Activated CD8-positive, alpha-beta T cell treated with anti-CD3 and anti-CD28 coated beads for 36 hours (primary cell): ENCODE data around the gene GNB5. TPM values are rescaled to one million over a fixed set of nuclear protein-coding genes. Genes with fewer than 3 reads are reported as not detected.

Experiments
- ATAC-seq: fragments of 200-7000 bp; cut with Tn5 transposase; one replicate; pipeline ENCODE4 v1.10.0; 2021; ENCODE audit warnings: mild to moderate bottlenecking, moderate library complexity
- CTCF ChIA-PET: fragments of 350-600 bp; sonication (Branson Sonifier 250); formaldehyde crosslinking; loops from one replicate; lab custom pipeline; 2021; ENCODE audit warnings: antibody characterized with exemption; lab: Charles Lee
- POLR2A ChIA-PET: fragments of 350-600 bp; sonication (Branson Sonifier 250); formaldehyde crosslinking; loops from one replicate; lab custom pipeline; 2021; ENCODE audit warnings: antibody characterized with exemption; lab: Charles Lee
- DNase-seq: peaks from one replicate; pipeline ENCODE4 v3.0.0-alpha.2; 2020
- H3K27ac Mint-ChIP-seq: one replicate; pipeline ENCODE4 v1.8.0; 2021; ENCODE audit warnings: mild to moderate bottlenecking, mixed read lengths
- H3K27me3 Mint-ChIP-seq: one replicate; pipeline ENCODE4 v1.8.0; 2021; ENCODE audit warnings: mixed read lengths
- H3K36me3 Mint-ChIP-seq: one replicate; pipeline ENCODE4 v1.8.0; 2021; ENCODE audit warnings: low read depth, mixed read lengths
- H3K4me1 Mint-ChIP-seq: one replicate; pipeline ENCODE4 v1.8.0; 2021; ENCODE audit warnings: low read depth, mixed read lengths
- H3K4me3 Mint-ChIP-seq: one replicate; pipeline ENCODE4 v1.8.0; 2021; ENCODE audit warnings: mild to moderate bottlenecking, moderate library complexity, mixed read lengths
- H3K9me3 Mint-ChIP-seq: one replicate; pipeline ENCODE4 v1.8.0; 2021; ENCODE audit warnings: mixed read lengths
- CTCF ChIP-seq: fragments of 200-600 bp; IDR thresholded peaks from one replicate; pipeline ENCODE4 v1.8.0; 2022; ENCODE audit warnings: antibody characterized with exemption, mild to moderate bottlenecking
- intact Hi-C: fragments of 100-400 bp; cut with micrococcal nuclease; formaldehyde crosslinking; loops from one replicate; pipeline ENCODE4 v1.10.0; 2022
- total RNA-seq, 2 experiments: library from RNA; stranded (reverse); gene quantifications; one replicate each; pipeline ENCODE4 v1.2.3, GENCODE V29; 2021

Gene GNB5
- total RNA-seq, 2 experiments from 2014 or later, result 16.8 to 17.5 TPM

DNA sequence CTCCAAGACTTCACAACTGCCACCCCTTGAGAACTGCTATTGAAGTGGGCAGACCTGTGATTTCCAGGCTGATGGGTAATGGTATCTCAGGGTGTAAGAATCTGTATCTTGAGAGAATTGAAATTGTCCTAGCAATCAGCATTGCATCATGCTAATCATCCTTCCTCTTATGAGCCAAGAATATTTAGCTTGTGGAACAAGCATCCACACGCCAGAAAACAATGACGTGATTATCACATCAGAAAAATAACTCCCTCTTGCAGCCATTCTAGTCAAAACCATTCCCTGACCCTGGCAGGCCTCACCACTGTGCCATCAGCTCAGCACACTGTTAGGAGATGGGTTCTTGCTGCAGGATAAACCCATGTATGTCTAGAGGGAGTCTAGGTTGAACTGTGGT is 85.3 kb downstream of the GNB5 start:
- ATAC-seq (no peak), DNase-seq (no peak)
- H3K4me3 Mint-ChIP-seq, result no peak overlapping the region
- intact Hi-C loops, result no loop called here
- no peak for TF ChIP-seq CTCF
- H3K4me1 Mint-ChIP-seq, result no peaks in the 10 kb centered on the region
- ChIA-PET POLR2A (no interaction called here), CTCF (interaction anchor here (1.0 kb wide), 1 partner anchor 103 kb away, joined by 3 read pairs; no protein-coding TSS in a partner anchor)
- no peaks in the 10 kb centered on the region for H3K36me3 Mint-ChIP-seq
- H3K27ac Mint-ChIP-seq, result no peak overlapping the region
- H3K9me3 Mint-ChIP-seq, result no peaks in the 10 kb centered on the region
- H3K27me3 Mint-ChIP-seq, result peaks cover 19% of the 10 kb centered on the region

- ChIA-PET CTCF (no interaction called here), POLR2A (interaction anchor here (0.6 kb wide), 1 partner anchor 1823 kb away, joined by 3 read pairs; no protein-coding TSS in a partner anchor)
- H3K27me3 Mint-ChIP-seq, result peaks cover 10% of the 10 kb centered on the region
- H3K27ac Mint-ChIP-seq, result no peak overlapping the region
- DNase-seq (no peak), ATAC-seq (no peak)
- H3K9me3 Mint-ChIP-seq, result no peaks in the 10 kb centered on the region
- no peak overlapping the region for H3K4me3 Mint-ChIP-seq
- H3K4me1 Mint-ChIP-seq, result no peaks in the 10 kb centered on the region
- no peaks in the 10 kb centered on the region for H3K36me3 Mint-ChIP-seq
- no peak for TF ChIP-seq CTCF
- intact Hi-C loops, result no loop called here
Measured at GRCh38 chr15:52104532-52105004, 86.6 kb downstream of the GNB5 start.

- Mint-ChIP-seq H3K4me3 (no peak overlapping the region), H3K27me3 (peaks cover 2% of the 10 kb centered on the region), H3K27ac (no peak overlapping the region), H3K4me1 (no peaks in the 10 kb centered on the region), H3K9me3 (no peaks in the 10 kb centered on the region), H3K36me3 (no peaks in the 10 kb centered on the region)
- DNase-seq (peak; percentile 37), ATAC-seq (peak; percentile 82)
- ChIA-PET CTCF (interaction anchor here (0.6 kb wide), 1 partner anchor 25 kb away, joined by 3 read pairs; no protein-coding TSS in a partner anchor), POLR2A (no interaction called here)
- intact Hi-C loops, result no loop called here
- no peak for TF ChIP-seq CTCF
Measured at GRCh38 chr15:52103217-52104207, 87.7 kb downstream of the GNB5 start.

- Mint-ChIP-seq H3K4me3 (no peak overlapping the region), H3K4me1 (no peaks in the 10 kb centered on the region), H3K36me3 (no peaks in the 10 kb centered on the region), H3K9me3 (no peaks in the 10 kb centered on the region), H3K27me3 (no peaks in the 10 kb centered on the region), H3K27ac (no peak overlapping the region)
- POLR2A ChIA-PET, result no interaction called here
- intact Hi-C loops, result no loop called here
- ATAC-seq, result no peak
- no peak for DNase-seq
- no peak for TF ChIP-seq CTCF
- CTCF ChIA-PET, result no interaction called here
Measured at GRCh38 chr15:52102463-52102862, 88.7 kb downstream of the GNB5 start.
